Fibroblast of the aortic adventitia (primary cell): Measurements from ENCODE around the gene KCNMB4. TPM values are rescaled to one million over a fixed set of nuclear protein-coding genes. Genes with fewer than 3 reads are reported as not detected.

Experiments
- DNase-seq: peaks from one replicate; pipeline ENCODE4 v3.0.0-alpha.2; 2010; ENCODE audit warnings: low read depth
- H3K4me3 ChIP-seq: 2 replicates; pipeline ENCODE4 v1.5.1; 2011; ENCODE audit warnings: low read depth, mild to moderate bottlenecking, control low read depth, low read length, moderate library complexity
- total RNA-seq: library from RNA; depleted of rRNA; stranded (reverse); fragments of >200 nt; gene quantifications from 2 replicates; pipeline ENCODE4 v1.2.3, GENCODE V29; 2012; ENCODE audit warnings: low replicate concordance
- TF ChIP-seq, protein P1 (sequence below): IDR thresholded peaks from 2 replicates; pipeline ENCODE4 v1.5.1; 2011; ENCODE audit warnings: mild to moderate bottlenecking, low read length, control low read depth, inconsistent platforms; ENCODE audit not compliant: insufficient read depth

The KCNMB4 gene
- total RNA-seq, 1 donor = 2.0 TPM

DNA sequence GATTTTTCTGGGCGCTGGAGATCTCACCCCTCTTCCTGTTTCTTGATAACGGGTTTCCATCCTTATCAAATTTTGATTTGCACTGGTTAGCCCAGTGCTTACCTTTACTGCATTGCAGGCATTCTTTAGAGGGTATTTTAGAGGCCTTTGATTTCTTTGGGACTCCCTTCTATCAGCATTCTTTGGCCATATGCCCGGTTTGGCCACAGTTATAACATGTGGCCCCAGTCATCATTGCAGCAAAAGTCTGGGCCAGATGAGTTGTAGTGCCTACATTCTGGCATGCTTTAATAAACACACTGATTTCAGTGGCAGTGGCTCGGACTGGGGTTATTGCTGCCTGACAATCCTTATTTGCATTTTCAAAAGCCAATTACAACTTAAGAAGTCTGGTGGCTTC lies 82.3 kb downstream of the KCNMB4 start:
- TF ChIP-seq, protein P1, sequence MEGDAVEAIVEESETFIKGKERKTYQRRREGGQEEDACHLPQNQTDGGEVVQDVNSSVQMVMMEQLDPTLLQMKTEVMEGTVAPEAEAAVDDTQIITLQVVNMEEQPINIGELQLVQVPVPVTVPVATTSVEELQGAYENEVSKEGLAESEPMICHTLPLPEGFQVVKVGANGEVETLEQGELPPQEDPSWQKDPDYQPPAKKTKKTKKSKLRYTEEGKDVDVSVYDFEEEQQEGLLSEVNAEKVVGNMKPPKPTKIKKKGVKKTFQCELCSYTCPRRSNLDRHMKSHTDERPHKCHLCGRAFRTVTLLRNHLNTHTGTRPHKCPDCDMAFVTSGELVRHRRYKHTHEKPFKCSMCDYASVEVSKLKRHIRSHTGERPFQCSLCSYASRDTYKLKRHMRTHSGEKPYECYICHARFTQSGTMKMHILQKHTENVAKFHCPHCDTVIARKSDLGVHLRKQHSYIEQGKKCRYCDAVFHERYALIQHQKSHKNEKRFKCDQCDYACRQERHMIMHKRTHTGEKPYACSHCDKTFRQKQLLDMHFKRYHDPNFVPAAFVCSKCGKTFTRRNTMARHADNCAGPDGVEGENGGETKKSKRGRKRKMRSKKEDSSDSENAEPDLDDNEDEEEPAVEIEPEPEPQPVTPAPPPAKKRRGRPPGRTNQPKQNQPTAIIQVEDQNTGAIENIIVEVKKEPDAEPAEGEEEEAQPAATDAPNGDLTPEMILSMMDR = no peak
- DNase-seq = peak; percentile 11
- H3K4me3 ChIP-seq = no peak overlapping the region

- TF ChIP-seq, protein P1 = no peak
- H3K4me3 ChIP-seq = no peak overlapping the region
- no peak for DNase-seq
Measured at GRCh38 chr12:70449074-70449752, 83.1 kb downstream of the KCNMB4 start.

DNA sequence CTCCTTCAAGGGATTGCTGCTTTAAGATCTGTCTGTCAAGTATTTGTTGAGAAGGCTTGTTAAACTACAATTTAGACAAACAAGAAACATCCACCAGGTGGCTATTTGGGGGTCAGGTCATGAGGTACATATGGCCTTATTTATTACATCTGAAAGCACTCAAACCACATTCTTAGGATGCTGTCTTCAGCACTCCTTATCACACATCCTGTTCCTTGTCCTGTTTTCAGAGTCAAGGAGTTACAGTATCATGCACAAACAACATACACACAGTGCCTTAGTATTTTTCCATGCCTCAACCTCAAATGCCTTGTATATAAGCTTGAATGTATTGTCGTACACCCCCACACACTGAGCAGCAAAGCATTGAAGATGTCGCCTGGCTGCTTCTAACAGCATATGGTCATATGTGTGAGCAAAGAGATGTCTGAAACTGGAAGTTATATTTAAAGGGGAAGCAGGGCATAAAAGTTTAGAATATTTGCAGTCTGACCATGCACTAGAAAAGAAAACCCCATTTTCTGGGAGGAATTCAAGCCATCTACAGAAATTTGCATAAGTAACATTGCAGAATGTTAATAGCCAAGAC lies 83.8 kb downstream of the KCNMB4 start:
- TF ChIP-seq, protein P1 = no peak
- DNase-seq = no peak
- H3K4me3 ChIP-seq = no peak overlapping the region

DNA sequence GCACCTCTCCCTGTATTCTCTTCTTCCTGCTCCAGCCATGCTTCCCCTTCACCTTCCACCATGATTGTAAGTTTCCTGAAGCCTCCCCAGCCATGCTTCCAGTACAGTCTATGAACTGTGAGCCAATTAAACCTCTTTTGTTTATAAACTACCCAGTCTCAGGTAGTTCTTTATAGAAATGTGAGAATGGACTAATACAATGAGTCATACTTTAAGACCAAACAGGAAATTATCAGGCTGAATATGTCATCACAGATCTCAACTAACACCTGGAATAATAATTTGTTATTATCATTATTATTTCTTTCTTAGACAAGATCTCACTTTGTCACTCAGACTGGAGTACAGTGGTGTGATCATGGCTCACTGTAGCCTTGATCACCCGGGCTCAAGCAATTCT lies 85.4 kb downstream of the KCNMB4 start:
- TF ChIP-seq, protein P1 = no peak
- DNase-seq = no peak
- H3K4me3 ChIP-seq = no peak overlapping the region

DNA sequence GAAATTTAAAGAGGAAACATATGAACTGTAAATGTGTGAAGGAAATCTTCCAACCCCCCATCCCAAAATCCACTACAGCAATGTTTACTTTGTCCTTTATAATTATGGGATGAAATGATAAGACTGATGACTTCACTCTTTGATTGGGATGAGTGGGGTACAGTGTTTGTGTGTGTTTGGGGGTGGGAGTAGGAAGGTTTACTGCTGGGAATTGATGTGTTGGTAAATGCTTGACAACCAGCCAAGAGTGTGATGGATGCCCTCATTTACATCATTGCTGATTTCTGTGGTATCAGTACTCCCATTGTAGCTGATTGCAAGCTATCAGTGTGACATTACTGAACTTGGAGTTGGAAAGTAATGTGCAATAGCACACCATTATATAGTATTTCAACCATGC lies 90.9 kb downstream of the KCNMB4 start:
- DNase-seq = no peak
- H3K4me3 ChIP-seq = no peak overlapping the region
- TF ChIP-seq, protein P1 = no peak

GRCh38 chr12:70459786-70460185 lies 93.7 kb downstream of the KCNMB4 start:
- DNase-seq = no peak
- TF ChIP-seq, protein P1 = no peak
- no peak overlapping the region for H3K4me3 ChIP-seq

GRCh38 chr12:70463997-70464396 lies 97.9 kb downstream of the KCNMB4 start:
- TF ChIP-seq, protein P1 = no peak
- DNase-seq = no peak
- no peak overlapping the region for H3K4me3 ChIP-seq
